OCI-M2 (cell line): ENCODE measurements around the gene INSIG2.

Experiments used
- DNase-seq: peaks from one replicate; lab custom pipeline; 2025; ENCODE audit not compliant: unreplicated experiment; lab: John Stamatoyannopoulos, UW

INSIG2 gene

GRCh38 chr2:118124288-118124891 is 36.1 kb downstream of the INSIG2 start:
- DNase-seq, result no peak

GRCh38 chr2:118127250-118127649 is 39.0 kb downstream of the INSIG2 start:
- DNase-seq, result no peak

GRCh38 chr2:118128826-118129225 is 40.6 kb downstream of the INSIG2 start:
- DNase-seq, result no peak

- DNase-seq, result no peak
Observed at GRCh38 chr2:118130385-118130784, 42.1 kb downstream of the INSIG2 start.

- no peak for DNase-seq
Observed at GRCh38 chr2:118131771-118132170, 43.5 kb downstream of the INSIG2 start.

- DNase-seq, result no peak
Observed at GRCh38 chr2:118133916-118134315, 45.6 kb downstream of the INSIG2 start.

GRCh38 chr2:118134650-118135049 is 46.4 kb downstream of the INSIG2 start:
- DNase-seq, result no peak

- no peak for DNase-seq
Observed at GRCh38 chr2:118145207-118145606, 56.9 kb downstream of the INSIG2 start.

- no peak for DNase-seq
Observed at GRCh38 chr2:118145806-118146205, 57.5 kb downstream of the INSIG2 start.

- no peak for DNase-seq
Observed at GRCh38 chr2:118146315-118147283, 58.3 kb downstream of the INSIG2 start.

- DNase-seq, result no peak
Observed at GRCh38 chr2:118148133-118148532, 59.9 kb downstream of the INSIG2 start.

- no peak for DNase-seq
Observed at GRCh38 chr2:118148809-118149208, 60.5 kb downstream of the INSIG2 start.

- DNase-seq, result no peak
Observed at GRCh38 chr2:118150294-118150693, 62.0 kb downstream of the INSIG2 start.

- no peak for DNase-seq
Observed at GRCh38 chr2:118151831-118152230, 63.6 kb downstream of the INSIG2 start.

- no peak for DNase-seq
Observed at GRCh38 chr2:118153433-118153832, 65.2 kb downstream of the INSIG2 start.

GRCh38 chr2:118154176-118154575 is 65.9 kb downstream of the INSIG2 start:
- DNase-seq, result no peak
